SU-DHL-6 (cell line): ENCODE measurements around the gene GPSM1.

Experiments used
- H2AFZ ChIP-seq: fragments of 200-600 bp; sonication (generic); 2 replicates; pipeline ENCODE4 v1.6.1; 2014; ENCODE audit warnings: low read depth, mild to moderate bottlenecking, moderate library complexity, mixed read lengths, antibody characterized with exemption, low read length; ENCODE audit not compliant: severe bottlenecking
- H3F3A ChIP-seq: fragments of 200-600 bp; shearing (Covaris generic); 2 replicates; pipeline ENCODE4 v1.6.0; 2016; ENCODE audit warnings: antibody characterized with exemption, mild to moderate bottlenecking; ENCODE audit not compliant: insufficient read depth
- H3K27ac ChIP-seq: fragments of 200-600 bp; sonication (generic); 2 replicates; pipeline ENCODE4 v1.5.1; 2016; ENCODE audit warnings: low read depth, mild to moderate bottlenecking, low read length, moderate library complexity, mixed read lengths
- H3K27me3 ChIP-seq: fragments of 200-600 bp; sonication (generic), shearing (Covaris generic); 2 replicates; pipeline ENCODE4 v1.6.0; 2014; ENCODE audit warnings: mild to moderate bottlenecking, low read length
- H3K36me3 ChIP-seq: fragments of 200-600 bp; sonication (generic); 2 replicates; pipeline ENCODE4 v1.6.1; 2014; ENCODE audit warnings: mild to moderate bottlenecking, low read length, mixed read lengths
- H3K4me2 ChIP-seq: fragments of 300-600, 200-600 bp; shearing (Covaris generic), sonication (generic); 2 replicates; pipeline ENCODE4 v1.6.0; 2014; ENCODE audit warnings: low read length, low read depth, mild to moderate bottlenecking; ENCODE audit not compliant: poor library complexity, severe bottlenecking
- H3K4me3 ChIP-seq: fragments of 200-600 bp; sonication (generic); 2 replicates; pipeline ENCODE4 v1.5.1; 2014; ENCODE audit warnings: antibody characterized with exemption, low read length, mild to moderate bottlenecking, mixed read lengths; ENCODE audit not compliant: insufficient read depth, poor library complexity, severe bottlenecking
- H3K79me2 ChIP-seq: fragments of 200-600 bp; sonication (generic); 2 replicates; pipeline ENCODE4 v1.6.1; 2014; ENCODE audit warnings: mild to moderate bottlenecking, low read length, moderate library complexity; ENCODE audit not compliant: insufficient read depth
- H3K9ac ChIP-seq: fragments of 200-600 bp; sonication (generic); 2 replicates; pipeline ENCODE4 v1.7.0; 2014; ENCODE audit warnings: mild to moderate bottlenecking, low read length
- H3K9me2 ChIP-seq: fragments of 200-600 bp; sonication (generic); replicated peaks from 2 replicates; pipeline ENCODE4 v1.6.1; 2014; ENCODE audit warnings: low read length; ENCODE audit not compliant: insufficient read depth
- H3K9me3 ChIP-seq: fragments of 200-600 bp; sonication (generic); 2 replicates; pipeline ENCODE4 v1.6.1; 2014; ENCODE audit warnings: low read length, mixed read lengths; ENCODE audit not compliant: insufficient read depth
- H4K20me1 ChIP-seq: fragments of 200-600 bp; sonication (generic); 2 replicates; pipeline ENCODE4 v1.6.1; 2014; ENCODE audit warnings: low read depth, mild to moderate bottlenecking, antibody characterized with exemption, low read length, moderate library complexity, mixed read lengths
- EZH2phosphoT487 ChIP-seq: fragments of 200-600 bp; sonication (generic), shearing (Covaris generic); conservative IDR thresholded peaks from 2 replicates; pipeline ENCODE4 v1.6.1; 2018; ENCODE audit warnings: mild to moderate bottlenecking, antibody characterized with exemption, low read length, moderate library complexity, mixed read lengths
- TF ChIP-seq, protein P1 (sequence below): fragments of 200-600 bp; sonication (generic); IDR thresholded peaks from one replicate; pipeline ENCODE4 v1.5.1; 2017; ENCODE audit warnings: antibody characterized with exemption, mild to moderate bottlenecking, low read length, moderate library complexity; ENCODE audit not compliant: insufficient read depth, poor library complexity, severe bottlenecking

GPSM1 gene

DNA sequence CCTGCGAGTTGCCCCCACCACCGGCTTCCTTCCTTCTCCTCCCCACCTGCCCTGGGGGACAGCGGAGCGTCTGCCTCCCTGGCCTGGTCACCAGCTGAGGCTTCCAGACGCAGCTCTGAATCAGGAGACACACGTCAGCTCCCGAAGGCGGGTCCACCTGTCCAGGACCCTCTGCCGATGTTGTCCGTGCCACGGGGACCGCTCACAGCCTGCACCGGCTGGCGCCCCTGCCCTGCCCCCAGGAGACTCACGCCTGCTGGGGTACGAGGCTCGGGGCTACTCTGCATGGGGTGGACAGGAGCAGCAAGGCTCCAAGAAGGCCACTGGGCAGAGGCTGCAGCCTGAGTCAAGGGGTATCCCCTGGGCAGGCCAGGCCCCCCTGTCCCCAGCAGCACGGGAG, 21.5 kb upstream of the GPSM1 start:
- H3K9ac ChIP-seq, result no peak overlapping the region
- H3K79me2 ChIP-seq, result no peaks in the 10 kb centered on the region
- H3K36me3 ChIP-seq, result no peaks in the 10 kb centered on the region
- H3K27ac ChIP-seq, result no peak overlapping the region
- H2AFZ ChIP-seq, result no peak overlapping the region
- H3F3A ChIP-seq, result 0 out of 2 replicates have a peak, but pooled peaks cover 6% of the 10 kb centered on the region
- H3K9me3 ChIP-seq, result peaks cover 14% of the 10 kb centered on the region; the same call in 1 of the 2 replicates
- H3K27me3 ChIP-seq, result no peaks in the 10 kb centered on the region
- H3K9me2 ChIP-seq, result no peaks in the 10 kb centered on the region
- no peak overlapping the region for H3K4me2 ChIP-seq
- H4K20me1 ChIP-seq, result no peaks in the 10 kb centered on the region
- TF ChIP-seq, protein P1, sequence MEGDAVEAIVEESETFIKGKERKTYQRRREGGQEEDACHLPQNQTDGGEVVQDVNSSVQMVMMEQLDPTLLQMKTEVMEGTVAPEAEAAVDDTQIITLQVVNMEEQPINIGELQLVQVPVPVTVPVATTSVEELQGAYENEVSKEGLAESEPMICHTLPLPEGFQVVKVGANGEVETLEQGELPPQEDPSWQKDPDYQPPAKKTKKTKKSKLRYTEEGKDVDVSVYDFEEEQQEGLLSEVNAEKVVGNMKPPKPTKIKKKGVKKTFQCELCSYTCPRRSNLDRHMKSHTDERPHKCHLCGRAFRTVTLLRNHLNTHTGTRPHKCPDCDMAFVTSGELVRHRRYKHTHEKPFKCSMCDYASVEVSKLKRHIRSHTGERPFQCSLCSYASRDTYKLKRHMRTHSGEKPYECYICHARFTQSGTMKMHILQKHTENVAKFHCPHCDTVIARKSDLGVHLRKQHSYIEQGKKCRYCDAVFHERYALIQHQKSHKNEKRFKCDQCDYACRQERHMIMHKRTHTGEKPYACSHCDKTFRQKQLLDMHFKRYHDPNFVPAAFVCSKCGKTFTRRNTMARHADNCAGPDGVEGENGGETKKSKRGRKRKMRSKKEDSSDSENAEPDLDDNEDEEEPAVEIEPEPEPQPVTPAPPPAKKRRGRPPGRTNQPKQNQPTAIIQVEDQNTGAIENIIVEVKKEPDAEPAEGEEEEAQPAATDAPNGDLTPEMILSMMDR, result no peak
- TF ChIP-seq EZH2phosphoT487, result no peak
- no peak overlapping the region for H3K4me3 ChIP-seq

- Histone ChIP-seq H3F3A (0 out of 2 replicates have a peak, but pooled peaks cover 6% of the 10 kb centered on the region), H2AFZ (no peak overlapping the region), H3K4me3 (no peak overlapping the region), H4K20me1 (no peaks in the 10 kb centered on the region), H3K9me3 (peaks cover 14% of the 10 kb centered on the region; the same call in 1 of the 2 replicates), H3K9me2 (no peaks in the 10 kb centered on the region), H3K4me2 (no peak overlapping the region), H3K9ac (no peak overlapping the region), H3K27me3 (no peaks in the 10 kb centered on the region), H3K27ac (no peak overlapping the region), H3K36me3 (no peaks in the 10 kb centered on the region), H3K79me2 (no peaks in the 10 kb centered on the region)
- TF ChIP-seq, protein P1, result no peak
Observed at GRCh38 chr9:136306211-136307208, 20.8 kb upstream of the GPSM1 start.

- Histone ChIP-seq H3K9ac (no peak overlapping the region), H3K9me2 (no peaks in the 10 kb centered on the region), H2AFZ (no peak overlapping the region), H3K27me3 (no peaks in the 10 kb centered on the region), H4K20me1 (no peaks in the 10 kb centered on the region), H3K36me3 (no peaks in the 10 kb centered on the region), H3K27ac (no peak overlapping the region), H3K79me2 (no peaks in the 10 kb centered on the region), H3K9me3 (peaks cover 14% of the 10 kb centered on the region; the same call in 1 of the 2 replicates), H3K4me2 (no peak overlapping the region), H3K4me3 (no peak overlapping the region), H3F3A (0 out of 2 replicates have a peak, but pooled peaks cover 6% of the 10 kb centered on the region)
- TF ChIP-seq, protein P1, result no peak
- no peak for TF ChIP-seq EZH2phosphoT487
Observed at GRCh38 chr9:136307215-136307750, 20.1 kb upstream of the GPSM1 start.
